IPS-NIHi11 (cell line): ENCODE measurements around the gene RUFY2.
A peak's percentile ranks its signal among the peaks of the same experiment; 100 is the strongest.
"Not testable (repeated sequence)": the region's sequence is repeated elsewhere in the genome, so short reads cannot be mapped to it uniquely, and the experiment has no call there.

Experiments used
- DNase-seq: peaks from one replicate; pipeline ENCODE4 v3.0.0; 2012; ENCODE audit warnings: mixed read lengths, low spot score

Gene RUFY2

GRCh38 chr10:68327889-68328786 is 78.9 kb downstream of the RUFY2 start:
- DNase-seq: peak; percentile 45

GRCh38 chr10:68324396-68324795 is 82.7 kb downstream of the RUFY2 start:
- DNase-seq: not testable (repeated sequence)

- DNase-seq: no peak
Measured at GRCh38 chr10:68318331-68319059, 88.6 kb downstream of the RUFY2 start.

DNA sequence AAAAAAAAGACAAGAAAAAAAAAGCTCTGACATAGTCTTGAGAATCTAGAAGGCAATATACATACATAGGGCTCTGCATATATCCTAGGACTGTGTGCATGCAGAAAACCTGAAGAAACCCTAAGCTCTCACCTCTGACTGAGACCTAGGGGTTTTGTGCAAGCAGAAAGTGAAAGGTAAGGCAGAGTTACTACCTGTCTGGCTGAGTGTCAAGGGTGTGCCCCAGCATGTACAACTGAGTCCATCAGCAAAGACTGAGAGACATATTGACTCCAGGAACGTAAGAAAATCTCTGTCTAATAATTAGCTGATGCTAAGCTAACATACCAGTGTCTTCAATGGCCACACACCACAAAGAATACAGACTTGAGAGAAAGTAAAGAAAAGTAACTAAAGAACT is 91.5 kb downstream of the RUFY2 start:
- DNase-seq: no peak

GRCh38 chr10:68314930-68315329 is 92.1 kb downstream of the RUFY2 start:
- not testable (repeated sequence) for DNase-seq

- no peak for DNase-seq
Measured at GRCh38 chr10:68310531-68310930, 96.5 kb downstream of the RUFY2 start.

- DNase-seq: no peak
Measured at GRCh38 chr10:68305854-68306253, 101.2 kb downstream of the RUFY2 start.

- DNase-seq: no peak
Measured at GRCh38 chr10:68303849-68304412, 103.1 kb downstream of the RUFY2 start.

DNA sequence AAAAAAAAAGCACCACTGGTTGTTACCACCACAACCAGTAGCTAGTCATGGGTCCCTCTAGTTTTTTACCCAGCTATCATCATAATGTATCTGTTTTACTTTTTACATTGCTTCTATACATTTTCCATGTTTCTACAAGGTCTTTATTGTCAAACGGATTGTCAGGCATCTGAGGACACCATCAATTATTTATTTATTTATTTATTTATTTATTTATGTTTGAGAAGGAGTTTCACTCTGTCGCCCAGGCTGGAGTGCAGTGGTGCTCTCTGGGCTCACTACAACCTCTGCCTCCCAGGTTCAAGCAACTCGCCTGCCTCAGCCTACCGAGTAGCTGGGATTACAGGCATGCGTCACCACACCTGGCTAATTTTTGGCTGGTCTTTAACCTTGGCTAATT is 104.2 kb downstream of the RUFY2 start:
- DNase-seq: no peak

DNA sequence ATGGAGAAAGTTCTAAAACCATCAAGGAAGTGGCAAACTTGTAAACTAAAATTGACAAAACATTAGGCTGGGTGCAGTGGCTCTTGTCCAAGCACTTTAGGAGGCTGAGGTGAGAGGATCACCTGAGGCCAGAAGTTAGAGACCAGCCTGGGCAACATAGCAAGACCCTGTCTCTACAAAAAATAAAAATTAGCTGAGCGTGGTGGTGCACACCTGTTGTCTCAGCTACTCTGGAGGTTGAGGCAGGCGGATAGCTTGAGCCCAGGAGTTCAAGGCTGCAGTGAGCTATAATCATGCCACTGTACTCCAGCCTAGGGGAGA is 104.6 kb downstream of the RUFY2 start:
- no peak for DNase-seq

DNA sequence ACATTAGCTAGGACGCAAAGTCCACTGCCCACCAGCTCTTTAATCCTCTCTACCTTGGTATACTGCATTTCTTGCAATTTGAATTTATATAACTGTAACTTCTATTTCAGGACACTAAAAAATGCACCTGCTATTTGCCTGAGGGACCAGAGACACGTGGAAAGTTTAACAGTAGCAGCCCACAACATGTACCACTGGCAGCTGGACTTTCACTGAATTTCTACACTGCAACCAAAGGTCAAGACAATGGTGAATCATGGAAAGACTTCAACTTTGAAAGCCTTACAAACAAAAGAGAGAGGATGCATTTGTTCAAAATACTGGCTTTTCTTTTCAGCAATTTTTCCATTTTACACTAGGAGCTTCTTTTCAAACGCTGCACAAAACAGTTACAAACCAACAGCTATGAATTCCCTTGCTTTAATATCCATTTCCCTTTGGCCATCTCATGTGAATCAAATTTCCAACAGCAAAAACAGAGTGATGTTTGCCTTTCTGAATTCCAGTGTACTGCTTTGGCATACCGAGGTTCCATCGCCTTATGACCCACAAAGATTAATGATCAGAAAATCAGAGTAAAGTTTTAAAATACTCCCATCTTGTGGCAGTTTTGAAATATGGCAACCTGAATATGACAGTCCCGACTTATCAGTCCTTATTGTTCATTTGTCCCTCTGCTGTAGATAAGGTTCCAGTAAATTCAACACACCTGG is 105.1 kb downstream of the RUFY2 start:
- peak; percentile 28 for DNase-seq

- DNase-seq: no peak
Measured at GRCh38 chr10:68301301-68301700, 105.8 kb downstream of the RUFY2 start.

DNA sequence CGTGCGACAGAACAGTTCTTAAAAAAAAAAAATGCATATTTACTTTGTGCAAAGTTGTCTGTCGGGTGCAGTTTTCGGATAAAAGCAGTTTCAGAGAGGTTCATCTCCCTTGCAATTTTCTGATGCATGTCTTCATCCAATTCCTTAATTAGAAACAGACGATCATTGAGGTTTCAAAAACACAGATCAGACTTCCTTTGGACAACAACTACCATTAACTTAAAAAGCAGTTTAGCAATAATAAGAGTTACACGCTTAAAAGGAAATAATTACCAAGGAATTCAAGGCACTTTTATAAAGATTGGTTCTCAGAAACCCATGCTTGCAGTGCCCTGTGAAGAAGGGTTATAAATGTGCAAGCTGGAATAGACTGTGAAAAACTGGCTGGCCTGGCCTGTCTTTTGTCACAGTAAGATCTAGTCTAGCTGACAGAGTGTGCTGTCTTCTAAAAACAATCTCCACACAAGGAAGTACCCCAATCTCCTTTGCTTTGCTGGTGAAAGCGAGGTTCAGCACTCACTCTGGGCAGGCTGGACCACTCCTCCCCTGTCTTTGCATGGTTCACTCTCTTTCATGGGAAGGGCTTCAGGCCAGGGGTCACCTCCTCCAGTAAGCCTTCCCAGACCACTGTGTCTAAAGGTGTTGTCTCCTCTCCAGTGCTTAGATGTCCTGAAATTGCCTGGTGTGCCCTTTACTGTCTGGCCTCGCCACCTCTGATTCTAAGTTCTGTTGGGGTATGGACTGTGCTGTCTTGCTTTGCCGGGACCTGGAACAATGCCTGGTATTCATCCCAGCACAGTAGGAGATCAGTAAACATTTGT is 110.0 kb downstream of the RUFY2 start:
- DNase-seq: no peak
